Measurements from ENCODE around the gene KLHL12.
A peak's percentile ranks its signal among the peaks of the same experiment; 100 is the strongest.

The KLHL12 gene

DNA sequence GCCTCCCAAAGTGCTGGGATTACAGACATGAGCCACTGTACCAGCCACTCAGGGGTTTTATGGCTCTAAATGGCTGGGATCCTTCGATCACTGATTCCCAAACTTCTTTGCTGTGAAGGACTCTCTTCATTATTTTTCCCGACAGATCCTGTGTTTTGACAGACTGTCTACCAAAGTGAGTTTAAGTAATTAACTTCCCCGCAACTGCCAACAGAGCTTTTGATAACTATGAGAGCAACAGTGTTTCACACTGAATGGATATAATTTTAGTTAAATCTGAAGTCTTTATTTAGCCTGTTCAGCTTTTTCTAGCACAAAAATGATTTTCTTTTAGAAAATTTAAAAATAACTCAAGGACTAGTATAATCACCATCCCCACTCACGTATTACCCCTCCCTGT, 25.5 kb downstream of the KLHL12 start:
- no peak overlapping the region for H3K4me3 ChIP-seq (ENCODE audit: low read length)

DNA sequence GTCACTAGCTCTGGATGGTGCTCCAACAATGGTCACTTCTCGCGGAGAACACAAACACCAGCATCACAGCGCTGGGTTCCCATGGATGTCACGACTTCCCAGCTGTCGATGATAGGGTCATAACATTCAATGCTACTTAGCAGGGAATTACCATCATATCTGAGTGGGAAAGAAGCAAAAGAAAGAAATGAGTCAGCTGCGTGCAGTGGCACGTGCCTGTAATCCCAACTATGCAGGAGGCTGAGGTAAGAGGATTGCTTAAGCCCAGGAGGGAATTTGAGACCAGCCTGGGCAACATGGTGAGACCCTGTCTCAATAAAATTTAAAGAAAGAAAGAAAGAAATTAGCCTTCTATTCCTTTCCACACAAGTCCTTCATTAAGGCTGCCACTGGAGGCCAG, 34.5 kb downstream of the KLHL12 start:
- no peak for DNase-seq (ENCODE audit: low read depth, low spot score)
- no peak overlapping the region for H3K4me3 ChIP-seq (ENCODE audit: low read length)

More for the DNA sequence above, 25.5 kb downstream of the KLHL12 start:
- no peak for DNase-seq (ENCODE audit: low read depth, low spot score)

DNA sequence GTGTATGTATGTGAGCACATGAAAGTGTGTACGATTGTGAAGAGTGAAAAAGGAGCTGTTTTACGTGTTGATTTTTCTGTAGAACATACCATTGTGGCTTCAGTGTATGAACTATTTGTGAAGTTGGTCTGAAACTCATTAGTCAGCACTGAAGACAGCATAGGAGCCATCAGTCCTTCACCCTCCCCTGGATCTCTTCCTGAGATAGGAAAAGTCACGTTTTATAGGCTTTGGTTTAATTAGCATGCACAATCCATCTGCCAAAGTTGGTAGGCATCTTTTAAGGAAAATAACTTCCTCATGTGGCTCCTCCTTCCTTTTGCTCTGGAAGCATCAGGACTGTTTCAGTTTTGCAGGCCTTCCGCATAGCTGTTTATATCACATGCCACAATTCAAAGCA, 36.6 kb downstream of the KLHL12 start:
- DNase-seq (ENCODE audit: low read depth, low spot score) = no peak

GRCh38 chr1:202888531-202889360, 38.3 kb downstream of the KLHL12 start, which contains the start of gene RABIF:
TSS of gene RABIF (minus strand) at chr1:202889149. CDS start at chr1:202889098, 51 bp downstream.
- peak; percentile 90 for DNase-seq (ENCODE audit: low read depth, low spot score)

More for the DNA sequence above, 36.6 kb downstream of the KLHL12 start:
- H3K4me3 ChIP-seq (ENCODE audit: low read length) = no peak overlapping the region

DNA sequence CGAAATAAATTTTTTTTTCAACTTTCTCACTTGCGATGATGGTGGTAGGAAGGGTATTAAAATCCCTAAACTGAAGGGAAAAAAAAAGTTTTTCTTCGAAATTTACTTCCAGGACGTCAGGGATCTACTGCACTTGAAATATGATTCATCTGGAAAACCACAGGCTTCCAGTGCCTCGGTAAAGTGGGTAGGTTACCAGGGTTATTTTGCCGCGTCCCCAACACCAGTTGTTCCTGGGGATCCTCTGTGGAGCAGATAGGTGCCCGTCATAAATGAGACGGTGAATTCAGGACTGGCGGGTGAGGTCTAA, 38.9 kb downstream of the KLHL12 start:
- no peak for DNase-seq (ENCODE audit: low read depth, low spot score)
- H3K4me3 ChIP-seq (ENCODE audit: low read length) = peak overlapping the region; percentile 91

More at GRCh38 chr1:202888531-202889360, 38.3 kb downstream of the KLHL12 start, which contains the start of gene RABIF:
- peak within 1 kb of the TSS; percentile 91 for H3K4me3 ChIP-seq (ENCODE audit: low read length)

- no peak overlapping the region for H3K4me3 ChIP-seq (ENCODE audit: low read length)
- no peak for DNase-seq (ENCODE audit: low read depth, low spot score)
Measured at GRCh38 chr1:202880961-202881460, 46.0 kb downstream of the KLHL12 start.

DNA sequence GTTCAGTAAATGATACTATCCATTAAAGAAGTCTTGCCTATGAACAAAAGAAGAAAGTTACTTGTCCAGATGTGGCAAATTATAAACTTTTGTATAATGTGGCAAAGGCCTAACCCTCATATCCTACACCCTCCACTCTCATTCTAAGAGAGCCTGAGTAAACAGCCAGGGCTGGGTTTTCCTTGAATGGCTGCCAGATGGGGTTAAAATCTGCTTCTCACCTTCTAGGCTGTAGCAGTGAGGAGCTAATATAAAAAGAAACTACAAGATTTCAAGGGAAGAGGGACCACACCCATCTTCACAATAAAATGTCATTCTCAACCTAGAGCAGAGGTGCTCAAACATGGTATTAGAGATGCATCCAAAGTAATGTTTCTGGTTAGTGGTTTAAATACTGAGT, 47.0 kb downstream of the KLHL12 start:
- no peak for DNase-seq (ENCODE audit: low read depth, low spot score)
- H3K4me3 ChIP-seq (ENCODE audit: low read length) = no peak overlapping the region

- no peak overlapping the region for H3K4me3 ChIP-seq (ENCODE audit: low read length)
- no peak for DNase-seq (ENCODE audit: low read depth, low spot score)
Measured at GRCh38 chr1:202879128-202879527, 47.9 kb downstream of the KLHL12 start.

GRCh38 chr1:202873026-202873425, 54.0 kb downstream of the KLHL12 start:
- H3K4me3 ChIP-seq (ENCODE audit: low read length) = no peak overlapping the region
- no peak for DNase-seq (ENCODE audit: low read depth, low spot score)

DNA sequence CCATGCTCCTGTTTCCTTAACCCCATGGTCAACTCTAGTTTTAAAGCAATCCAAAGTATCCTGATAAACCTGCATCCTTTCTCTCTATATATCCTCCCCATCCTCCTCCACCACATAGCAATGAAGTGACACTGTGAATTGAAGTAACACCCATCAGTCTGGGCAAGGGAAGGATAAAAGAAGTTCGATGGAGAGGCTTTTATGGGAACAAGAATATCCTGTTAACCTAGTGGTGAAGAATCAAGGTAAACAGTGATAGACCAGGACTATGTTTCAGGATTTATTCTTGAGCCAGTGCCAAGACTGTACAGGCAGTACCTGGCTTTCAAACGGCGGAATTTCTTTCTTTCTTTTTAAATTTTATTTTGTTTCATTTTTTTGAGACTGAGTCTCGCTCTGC, 55.7 kb downstream of the KLHL12 start:
- no peak for DNase-seq (ENCODE audit: low read depth, low spot score)
- H3K4me3 ChIP-seq (ENCODE audit: low read length) = no peak overlapping the region

DNA sequence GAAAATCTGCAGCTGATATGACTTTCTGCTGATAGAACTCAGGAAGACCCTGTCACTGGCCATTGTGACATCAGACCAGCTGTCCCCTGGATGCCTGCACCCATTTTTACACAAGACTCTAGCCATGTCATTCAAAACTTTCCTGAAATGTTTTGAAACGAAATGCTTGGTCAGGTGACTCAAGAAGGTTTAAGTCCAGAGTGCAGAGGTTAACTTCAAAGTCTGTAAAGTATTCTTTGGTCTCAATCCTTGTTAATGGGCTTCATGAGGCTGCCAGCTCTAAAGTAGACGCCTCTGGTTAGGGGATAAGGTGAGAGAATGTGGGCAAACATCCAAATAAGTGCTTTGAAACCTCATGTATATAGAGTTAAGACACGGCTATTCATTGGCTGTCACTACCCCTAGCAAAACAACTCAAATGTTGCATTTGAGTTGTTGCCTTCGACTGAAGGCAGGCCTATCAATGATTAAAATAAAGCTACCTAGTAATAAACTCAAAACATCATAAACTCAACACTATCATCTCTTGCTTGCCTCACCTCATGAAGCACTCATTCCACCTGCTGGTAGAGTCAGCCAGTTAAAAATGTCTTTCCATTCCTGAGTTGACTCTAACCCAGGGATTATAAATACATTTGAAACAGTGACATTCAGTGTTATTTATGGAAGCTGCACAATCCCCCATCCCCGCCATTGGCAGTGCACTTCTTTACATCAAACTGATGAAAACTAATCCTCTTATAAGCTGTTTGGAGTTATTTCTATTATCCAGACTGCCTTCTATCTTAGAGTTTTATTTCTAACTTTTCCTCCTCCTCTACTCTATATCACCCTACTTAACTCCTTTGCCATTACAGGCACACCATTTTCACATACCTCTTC, 64.1 kb downstream of the KLHL12 start:
- DNase-seq (ENCODE audit: low read depth, low spot score) = no peak
- H3K4me3 ChIP-seq (ENCODE audit: low read length) = no peak overlapping the region

GRCh38 chr1:202861420-202862132, 65.5 kb downstream of the KLHL12 start:
- H3K4me3 ChIP-seq (ENCODE audit: low read length) = no peak overlapping the region
- no peak for DNase-seq (ENCODE audit: low read depth, low spot score)

DNA sequence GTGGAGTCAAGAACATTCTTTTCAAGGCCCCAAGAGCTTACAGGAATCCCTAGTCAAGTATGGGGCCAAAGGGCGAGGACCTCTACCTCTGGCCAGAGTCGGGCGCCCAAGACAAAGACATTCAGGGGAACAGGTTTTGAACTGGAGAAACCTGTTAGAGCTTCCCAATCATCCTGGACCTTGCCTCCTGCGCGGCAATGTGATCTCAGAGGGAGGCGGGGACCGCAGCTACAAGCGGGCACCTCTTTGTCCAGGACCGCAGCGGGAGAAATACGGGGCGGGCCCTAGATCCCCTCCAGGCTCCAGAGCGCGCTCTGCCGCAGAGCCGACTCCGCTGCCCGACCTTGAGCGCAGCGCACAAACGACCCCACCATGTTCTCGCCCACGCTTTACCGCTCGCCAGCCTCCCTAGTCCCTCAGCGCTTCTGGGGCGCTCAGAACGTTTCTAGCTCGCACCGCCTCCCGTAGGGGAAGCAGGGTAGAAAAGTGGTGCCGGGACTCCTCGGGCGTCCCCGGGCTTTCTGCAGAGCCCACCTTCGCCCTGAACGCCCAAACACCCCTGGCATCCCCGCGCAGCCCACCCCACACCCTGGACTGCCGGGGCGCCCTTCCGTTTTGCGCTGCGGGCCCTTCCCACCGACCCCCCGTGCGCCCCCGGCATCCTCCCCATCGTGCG, 66.2 kb downstream of the KLHL12 start:
- H3K4me3 ChIP-seq (ENCODE audit: low read length) = no peak overlapping the region
- no peak for DNase-seq (ENCODE audit: low read depth, low spot score)

DNA sequence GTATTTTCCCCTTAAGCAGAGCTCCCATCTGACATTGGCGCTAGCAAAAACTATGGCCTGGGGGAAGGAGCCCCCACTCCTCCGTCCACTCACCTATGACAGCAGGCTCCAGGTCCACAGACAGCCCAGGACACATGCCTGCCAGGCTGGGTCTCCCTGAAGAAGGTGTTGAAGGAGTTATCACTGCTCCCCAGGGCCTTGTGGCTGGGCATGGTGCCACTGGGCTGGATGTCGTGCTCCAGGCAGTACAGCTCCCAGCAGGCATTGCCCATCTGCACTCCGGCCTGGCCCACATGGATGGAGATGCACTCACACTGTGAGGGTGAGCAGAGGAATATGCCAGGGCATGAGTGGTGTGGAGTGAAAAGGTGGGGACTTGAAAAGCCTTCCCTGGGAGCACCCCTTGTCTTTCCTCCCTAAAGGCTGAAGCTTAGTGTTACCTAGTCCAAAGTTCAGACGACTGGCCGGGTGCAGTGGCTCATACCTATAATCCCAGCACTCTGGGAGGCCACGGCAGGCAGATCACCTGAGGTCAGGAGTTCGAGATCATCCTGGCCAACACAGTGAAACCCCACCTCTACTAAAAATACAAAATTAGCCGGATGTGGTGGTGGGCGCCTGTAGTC, 68.1 kb downstream of the KLHL12 start:
- no peak overlapping the region for H3K4me3 ChIP-seq (ENCODE audit: low read length)
- no peak for DNase-seq (ENCODE audit: low read depth, low spot score)

GRCh38 chr1:202858331-202858730, 68.7 kb downstream of the KLHL12 start:
- H3K4me3 ChIP-seq (ENCODE audit: low read length) = no peak overlapping the region
- no peak for DNase-seq (ENCODE audit: low read depth, low spot score)

GRCh38 chr1:202857136-202857610, 69.9 kb downstream of the KLHL12 start:
- DNase-seq (ENCODE audit: low read depth, low spot score) = no peak

GRCh38 chr1:202856014-202856413, 71.0 kb downstream of the KLHL12 start:
- no peak overlapping the region for H3K4me3 ChIP-seq (ENCODE audit: low read length)
- DNase-seq (ENCODE audit: low read depth, low spot score) = no peak

More at GRCh38 chr1:202857136-202857610, 69.9 kb downstream of the KLHL12 start:
- H3K4me3 ChIP-seq (ENCODE audit: low read length) = no peak overlapping the region

GRCh38 chr1:202854787-202855186, 72.2 kb downstream of the KLHL12 start:
- H3K4me3 ChIP-seq (ENCODE audit: low read length) = no peak overlapping the region
- no peak for DNase-seq (ENCODE audit: low read depth, low spot score)

Measured in Jurkat, Clone E6-1 (cell line).